HAP-1 (cell line): ENCODE measurements around the gene UBXN10.

ENCODE experiments used
- DNase-seq, 2 experiments: peaks; one replicate each; pipeline ENCODE4 v3.0.0-alpha.2; 2016 to 2020; ENCODE audit warnings: low spot score in 2 of 2
- H3K27me3 ChIP-seq: fragments of 250-450 bp; sonication (Bioruptor Pico); 2 replicates; pipeline ENCODE4 v1.5.1; 2020; ENCODE audit warnings: low read depth, mild to moderate bottlenecking, moderate library complexity
- H3K36me3 ChIP-seq: fragments of 250-450 bp; sonication (Bioruptor Pico); replicated peaks from 2 replicates; pipeline ENCODE4 v1.5.1; 2020; ENCODE audit warnings: mild to moderate bottlenecking
- H3K4me1 ChIP-seq: fragments of 250-450 bp; sonication (Bioruptor Pico); 2 replicates; pipeline ENCODE4 v1.5.1; 2020; ENCODE audit warnings: mild to moderate bottlenecking
- H3K4me3 ChIP-seq: fragments of 250-450 bp; sonication (Bioruptor Pico); 2 replicates; pipeline ENCODE4 v1.5.1; 2020; ENCODE audit warnings: mild to moderate bottlenecking, moderate library complexity
- H3K9me3 ChIP-seq: fragments of 250-450 bp; sonication (Bioruptor Pico); 2 replicates; pipeline ENCODE4 v1.5.1; 2020; ENCODE audit warnings: mild to moderate bottlenecking, moderate library complexity
- in situ Hi-C: fragments of 300-500 bp; cut with MboI; formaldehyde crosslinking; loops from 3 replicates; pipeline ENCODE4 v1.14.3; 2020; ENCODE audit warnings: low sequenced_read_pairs, inconsistent platforms, mixed read lengths

Gene UBXN10, protein sequence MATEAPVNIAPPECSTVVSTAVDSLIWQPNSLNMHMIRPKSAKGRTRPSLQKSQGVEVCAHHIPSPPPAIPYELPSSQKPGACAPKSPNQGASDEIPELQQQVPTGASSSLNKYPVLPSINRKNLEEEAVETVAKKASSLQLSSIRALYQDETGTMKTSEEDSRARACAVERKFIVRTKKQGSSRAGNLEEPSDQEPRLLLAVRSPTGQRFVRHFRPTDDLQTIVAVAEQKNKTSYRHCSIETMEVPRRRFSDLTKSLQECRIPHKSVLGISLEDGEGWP

DNA sequence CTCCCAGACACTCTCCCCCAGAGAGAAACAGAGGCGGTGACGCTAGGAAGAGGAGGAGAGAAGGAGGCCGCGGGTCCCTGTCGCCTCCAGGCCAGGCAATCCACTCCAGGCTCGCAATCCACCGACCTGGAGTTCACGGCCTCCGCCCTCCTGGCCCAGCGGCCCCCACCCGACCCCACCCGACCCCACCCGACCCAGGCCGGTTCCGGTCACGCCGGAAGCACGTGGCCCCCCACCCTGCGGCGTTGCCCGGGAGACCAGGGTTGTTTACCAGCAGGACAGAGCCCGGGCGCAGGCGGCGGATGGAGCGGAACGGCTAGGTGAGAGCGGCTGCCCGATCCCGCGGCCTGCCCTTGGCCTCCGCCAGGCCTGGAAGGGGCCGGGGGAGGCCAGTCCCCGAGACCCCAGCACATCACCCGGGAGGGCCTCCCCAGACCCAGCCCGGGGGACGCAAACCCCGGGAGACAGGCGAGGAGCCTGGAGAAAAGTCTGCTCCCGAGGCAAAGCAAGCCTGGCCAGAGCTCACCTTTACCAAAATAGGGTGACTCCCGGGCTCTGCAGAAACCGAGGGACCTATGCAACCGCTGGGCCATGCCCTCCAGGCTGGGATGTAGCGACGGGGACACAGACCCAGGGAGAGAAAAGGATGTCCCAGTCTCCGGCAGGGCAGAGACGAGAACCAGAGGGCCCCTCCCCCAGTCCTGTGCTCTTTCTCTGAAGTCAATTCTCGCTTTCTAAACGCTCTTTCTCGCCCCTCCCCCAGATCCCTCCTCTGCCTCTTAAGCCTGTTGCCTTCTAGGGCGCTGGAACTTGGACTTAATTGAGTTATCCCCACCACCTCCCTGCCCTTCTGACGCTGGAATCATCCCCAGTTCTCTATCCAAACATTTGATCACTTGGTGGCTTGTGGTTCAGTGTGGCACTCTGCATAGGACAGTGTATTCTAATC is at the start of gene UBXN10, which contains the start of gene PLA2G2C:
UBXN10 (plus strand) TSS at position 263 of the 949 bp plus-strand sequence. CDS start 4,466 bp downstream, outside the sequence.
PLA2G2C (minus strand) TSS at position 685 of the 949 bp plus-strand sequence. CDS start 9,155 bp downstream, outside the sequence.
- Histone ChIP-seq H3K4me3 (no peak within 1 kb of the TSS), H3K36me3 (no peaks in the 10 kb centered on the region), H3K4me1 (no peaks in the 10 kb centered on the region), H3K9me3 (no peaks in the 10 kb centered on the region), H3K27me3 (peaks cover 45% of the 10 kb centered on the region)
- in situ Hi-C loops = no loop called here
- DNase-seq = peak in 1 of 2 experiments; percentile 28

DNA sequence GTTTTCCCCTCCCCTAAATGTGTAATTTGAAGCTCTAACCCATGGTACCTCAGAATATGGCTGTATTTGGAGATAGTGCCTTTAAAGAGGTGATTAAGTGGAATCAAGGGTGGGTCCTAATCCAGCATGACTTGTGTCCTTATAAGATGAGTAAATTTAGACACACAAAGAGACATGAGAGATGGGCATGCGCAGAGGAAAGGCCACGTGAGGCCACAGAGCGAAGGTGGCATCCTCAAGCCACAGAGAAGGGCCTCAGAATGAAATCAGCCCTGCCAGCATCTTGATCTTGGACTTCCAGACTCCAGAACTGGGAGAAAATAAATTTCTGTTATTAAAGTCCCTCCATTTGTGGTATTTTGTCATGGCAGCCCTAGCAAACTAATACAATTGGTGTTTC is 49.6 kb upstream of the UBXN10 start:
- in situ Hi-C loops = no loop called here
- no peak for DNase-seq

DNA sequence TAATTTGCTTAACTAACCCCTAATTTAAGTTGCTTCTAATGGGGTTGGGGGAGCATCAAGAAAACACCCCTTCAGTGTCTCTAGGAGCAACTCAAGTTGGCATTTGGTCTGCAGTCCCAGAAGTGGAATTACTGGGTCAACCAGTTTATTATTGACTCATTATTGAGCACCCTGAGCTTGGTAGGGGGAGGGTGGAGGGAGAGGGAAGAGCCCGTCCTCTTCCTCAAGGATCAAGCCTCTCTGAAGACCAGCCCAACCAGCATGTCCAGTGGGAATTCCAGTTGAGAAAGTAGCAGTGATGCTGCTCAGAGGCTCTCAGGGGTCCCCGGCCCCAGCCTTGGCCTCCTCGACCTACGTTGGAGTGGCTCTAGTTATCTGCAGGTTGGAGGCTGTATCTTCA is 48.8 kb upstream of the UBXN10 start:
- Histone ChIP-seq H3K4me1 (no peaks in the 10 kb centered on the region), H3K36me3 (no peaks in the 10 kb centered on the region), H3K4me3 (no peak overlapping the region), H3K27me3 (no peaks in the 10 kb centered on the region), H3K9me3 (no peaks in the 10 kb centered on the region)
- in situ Hi-C loops = no loop called here
- DNase-seq = no peak

More for the DNA sequence above, 49.6 kb upstream of the UBXN10 start:
- Histone ChIP-seq H3K27me3 (no peaks in the 10 kb centered on the region), H3K9me3 (no peaks in the 10 kb centered on the region), H3K36me3 (no peaks in the 10 kb centered on the region), H3K4me1 (no peaks in the 10 kb centered on the region), H3K4me3 (no peak overlapping the region)

DNA sequence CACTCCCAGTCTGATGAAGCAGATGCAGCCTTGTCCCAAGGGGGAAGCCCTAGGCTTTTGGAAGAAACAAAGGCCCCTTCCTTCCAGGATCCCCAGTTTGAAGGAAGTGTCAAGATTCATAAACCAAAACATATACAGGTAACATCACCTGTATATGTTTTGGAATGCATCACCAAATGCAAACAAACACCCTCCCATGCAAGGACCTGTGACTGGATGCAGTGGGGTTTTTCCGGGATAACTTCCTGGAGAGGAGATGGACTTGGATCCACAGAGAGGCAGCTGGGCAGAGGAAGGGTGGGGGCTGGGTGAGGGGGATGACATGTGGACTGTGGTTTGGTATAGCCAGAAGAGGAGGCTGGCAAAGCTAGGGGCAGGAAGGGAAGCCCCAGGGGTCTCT is 48.3 kb upstream of the UBXN10 start:
- H3K27me3 ChIP-seq = no peaks in the 10 kb centered on the region

DNA sequence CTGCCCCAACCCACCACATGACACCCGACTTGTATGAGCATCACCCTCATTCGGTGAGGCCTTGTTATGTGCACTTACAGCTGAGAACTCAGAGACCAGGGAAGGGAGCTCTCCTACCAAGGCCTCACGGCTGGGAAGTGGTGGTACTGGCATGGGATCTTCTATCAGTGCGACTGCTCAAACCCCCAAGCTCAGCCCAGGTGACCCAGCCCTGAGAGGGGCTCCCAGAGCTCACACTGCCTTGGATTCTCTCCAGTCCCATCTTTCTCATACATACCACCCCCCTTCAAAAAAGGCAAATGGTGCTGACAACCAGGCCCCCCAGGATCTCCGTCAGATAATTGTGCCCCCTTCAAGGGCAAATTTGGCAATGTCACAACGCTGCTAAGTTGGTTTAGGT is 47.5 kb upstream of the UBXN10 start:
- in situ Hi-C loops = no loop called here
- H3K4me3 ChIP-seq = no peak overlapping the region
- H3K9me3 ChIP-seq = no peaks in the 10 kb centered on the region
- no peaks in the 10 kb centered on the region for H3K27me3 ChIP-seq
- no peaks in the 10 kb centered on the region for H3K4me1 ChIP-seq
- H3K36me3 ChIP-seq = no peaks in the 10 kb centered on the region
- DNase-seq = no peak

More for the DNA sequence above, 48.3 kb upstream of the UBXN10 start:
- in situ Hi-C loops = no loop called here
- DNase-seq = no peak
- Histone ChIP-seq H3K4me1 (no peaks in the 10 kb centered on the region), H3K4me3 (no peak overlapping the region), H3K9me3 (no peaks in the 10 kb centered on the region), H3K36me3 (no peaks in the 10 kb centered on the region)

DNA sequence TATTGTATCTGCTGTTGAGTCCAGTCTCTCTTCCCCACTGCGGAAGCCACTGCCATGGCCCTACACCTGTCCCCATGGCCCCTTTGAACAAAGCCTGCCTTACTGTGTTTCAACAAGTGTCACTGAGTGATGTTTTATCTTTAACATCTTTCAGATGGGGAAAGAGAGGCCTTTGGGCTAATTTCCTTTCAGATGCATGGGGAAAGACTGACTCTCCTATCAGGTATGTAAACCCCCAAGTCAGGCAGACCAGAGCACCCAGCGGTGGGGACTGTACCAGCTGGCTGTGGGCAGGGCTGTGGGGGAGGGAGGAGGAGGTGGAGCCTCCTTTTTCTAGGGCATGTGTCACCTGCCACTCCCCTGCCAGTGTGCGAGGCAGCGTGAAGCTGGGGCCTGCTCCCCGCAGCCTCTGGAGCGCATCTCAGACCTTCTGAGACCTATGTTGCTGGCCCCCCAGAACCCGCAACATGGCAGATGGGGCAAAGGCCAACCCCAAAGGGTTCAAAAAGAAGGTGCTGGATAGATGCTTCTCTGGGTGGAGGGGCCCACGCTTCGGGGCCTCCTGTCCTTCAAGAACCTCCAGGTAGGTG is 46.8 kb upstream of the UBXN10 start, which contains the start of gene PLA2G2F:
PLA2G2F (plus strand) TSS at position 363 of the 590 bp plus-strand sequence; CDS start at position 468, 105 bp downstream.
- no peak for DNase-seq
- in situ Hi-C loops = no loop called here
- Histone ChIP-seq H3K4me1 (no peaks in the 10 kb centered on the region), H3K27me3 (no peaks in the 10 kb centered on the region), H3K9me3 (no peaks in the 10 kb centered on the region), H3K36me3 (no peaks in the 10 kb centered on the region), H3K4me3 (no peak within 1 kb of the TSS)

DNA sequence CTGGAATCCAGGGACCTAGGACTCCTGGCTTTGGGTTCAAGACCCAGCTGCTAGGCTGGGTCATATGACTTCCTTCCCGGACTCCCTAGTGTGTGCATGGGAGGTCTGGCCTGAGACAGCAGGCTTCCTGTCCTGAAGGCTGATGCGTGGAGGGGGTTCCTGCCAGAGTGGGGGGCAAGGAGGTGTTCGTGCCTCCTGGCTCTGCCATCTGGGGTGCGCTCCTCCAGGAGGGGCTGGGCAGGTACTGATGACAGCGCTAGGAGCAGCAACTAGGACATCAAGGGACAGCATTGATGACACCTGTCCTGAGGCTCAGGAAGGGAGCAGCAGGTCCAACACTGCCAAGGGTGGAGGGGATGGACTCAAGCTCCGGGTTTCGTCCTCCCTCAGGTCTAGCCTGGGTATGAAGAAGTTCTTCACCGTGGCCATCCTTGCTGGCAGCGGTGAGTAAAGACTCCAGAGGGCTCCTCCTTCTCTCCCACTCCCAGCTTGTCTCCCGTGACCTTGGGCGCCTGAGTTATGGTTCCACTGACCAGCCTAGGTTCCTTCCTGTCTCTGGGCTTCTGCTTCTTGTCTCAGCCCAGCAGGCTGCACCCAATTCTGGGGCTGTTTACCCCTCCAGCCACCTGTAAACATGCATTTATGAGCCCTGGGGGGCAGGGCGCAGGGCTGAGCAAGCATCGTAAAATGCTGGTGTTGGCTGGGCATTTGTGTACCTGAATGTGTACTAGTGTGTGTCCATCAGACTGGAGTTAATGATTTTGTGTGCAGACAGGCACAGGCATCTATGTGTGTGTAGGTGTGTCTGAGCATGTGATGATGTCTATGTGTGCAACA is 45.9 kb upstream of the UBXN10 start:
- Histone ChIP-seq H3K27me3 (no peaks in the 10 kb centered on the region), H3K9me3 (no peaks in the 10 kb centered on the region), H3K4me1 (no peaks in the 10 kb centered on the region), H3K36me3 (no peaks in the 10 kb centered on the region), H3K4me3 (no peak overlapping the region)
- in situ Hi-C loops = no loop called here
- no peak for DNase-seq

DNA sequence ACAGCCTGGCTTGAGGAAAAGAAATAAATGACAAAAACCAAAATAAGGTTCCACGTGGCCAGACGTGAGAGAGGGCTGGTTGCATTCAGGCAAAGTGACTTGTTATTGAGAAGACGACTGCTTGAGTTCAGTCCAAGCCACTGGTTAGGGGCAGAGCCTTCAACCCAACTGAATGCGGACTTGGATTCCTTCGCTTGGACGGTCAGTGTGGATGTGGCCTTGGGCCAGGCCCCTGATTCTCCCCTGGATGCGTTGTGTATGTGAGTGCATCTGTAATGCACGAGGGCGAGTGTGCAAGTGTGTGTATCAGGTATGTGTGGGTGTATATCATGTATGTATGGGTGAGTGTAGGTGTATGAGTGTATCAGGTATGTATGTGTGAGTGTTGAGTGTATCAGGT is 44.9 kb upstream of the UBXN10 start:
- Histone ChIP-seq H3K4me1 (no peaks in the 10 kb centered on the region), H3K4me3 (no peak overlapping the region), H3K9me3 (no peaks in the 10 kb centered on the region), H3K27me3 (no peaks in the 10 kb centered on the region), H3K36me3 (no peaks in the 10 kb centered on the region)
- in situ Hi-C loops = no loop called here
- DNase-seq = no peak

DNA sequence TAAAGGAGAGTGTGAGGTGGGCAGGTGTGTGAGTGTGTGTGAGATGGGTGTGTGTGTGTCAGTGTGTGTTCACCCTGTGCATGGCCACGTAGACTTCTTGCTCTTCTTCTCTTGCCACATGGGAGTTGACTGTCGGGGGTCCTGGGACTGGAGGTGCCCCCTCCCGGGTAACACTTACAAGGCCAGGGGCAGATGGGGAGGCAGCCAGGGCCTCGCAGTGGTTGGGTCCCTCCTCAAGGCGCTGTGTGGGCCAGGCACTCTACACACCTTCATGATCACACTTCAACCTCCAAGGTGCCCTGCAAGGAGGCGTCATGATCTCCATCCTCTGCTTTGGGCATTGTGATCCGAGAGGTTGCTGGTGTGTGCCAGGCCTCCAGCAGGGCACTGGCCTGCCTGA is 44.4 kb upstream of the UBXN10 start:
- H3K4me1 ChIP-seq = no peaks in the 10 kb centered on the region
- in situ Hi-C loops = no loop called here

DNA sequence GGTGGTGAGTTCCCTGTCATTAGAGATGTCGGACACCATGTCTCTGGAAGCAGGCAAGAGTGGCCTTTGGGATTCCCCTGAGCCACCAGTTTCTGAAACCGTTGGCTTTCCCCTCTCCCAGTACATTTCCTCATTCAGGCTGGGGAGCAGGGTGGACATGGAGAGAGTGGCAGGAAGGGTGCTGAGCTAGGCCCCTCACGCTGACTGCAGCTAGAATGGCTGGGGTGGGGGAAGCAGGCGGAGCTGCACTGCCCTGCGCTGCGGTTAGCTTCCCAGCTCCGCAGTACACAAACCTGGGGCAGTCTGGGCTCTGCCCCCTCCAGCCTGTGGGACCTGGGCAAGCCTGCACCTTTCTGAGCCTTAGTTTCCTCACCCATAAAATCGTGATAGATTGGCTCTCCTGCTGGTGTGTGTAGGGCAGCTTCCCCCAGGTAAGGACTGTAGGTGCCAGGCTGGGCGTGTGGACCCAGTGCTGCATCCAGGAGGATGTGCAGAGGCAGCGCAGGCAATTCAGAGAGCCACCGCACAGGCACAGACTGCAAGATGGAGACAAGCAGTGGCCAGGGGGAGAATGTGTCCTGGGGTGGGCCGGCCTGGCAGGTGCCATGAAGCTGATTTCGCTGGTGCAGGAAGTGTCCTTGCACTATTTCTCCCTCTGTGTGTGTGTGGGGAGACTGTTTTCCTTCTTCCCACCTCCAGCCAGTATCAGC is 43.7 kb upstream of the UBXN10 start:
- H3K4me3 ChIP-seq = no peak overlapping the region
- H3K27me3 ChIP-seq = no peaks in the 10 kb centered on the region
- no peak for DNase-seq
- in situ Hi-C loops = no loop called here
- no peaks in the 10 kb centered on the region for H3K9me3 ChIP-seq
- no peaks in the 10 kb centered on the region for H3K36me3 ChIP-seq
- no peaks in the 10 kb centered on the region for H3K4me1 ChIP-seq

More for the DNA sequence above, 44.4 kb upstream of the UBXN10 start:
- H3K4me3 ChIP-seq = no peak overlapping the region
- DNase-seq = no peak
- H3K9me3 ChIP-seq = no peaks in the 10 kb centered on the region
- no peaks in the 10 kb centered on the region for H3K36me3 ChIP-seq
- H3K27me3 ChIP-seq = no peaks in the 10 kb centered on the region

DNA sequence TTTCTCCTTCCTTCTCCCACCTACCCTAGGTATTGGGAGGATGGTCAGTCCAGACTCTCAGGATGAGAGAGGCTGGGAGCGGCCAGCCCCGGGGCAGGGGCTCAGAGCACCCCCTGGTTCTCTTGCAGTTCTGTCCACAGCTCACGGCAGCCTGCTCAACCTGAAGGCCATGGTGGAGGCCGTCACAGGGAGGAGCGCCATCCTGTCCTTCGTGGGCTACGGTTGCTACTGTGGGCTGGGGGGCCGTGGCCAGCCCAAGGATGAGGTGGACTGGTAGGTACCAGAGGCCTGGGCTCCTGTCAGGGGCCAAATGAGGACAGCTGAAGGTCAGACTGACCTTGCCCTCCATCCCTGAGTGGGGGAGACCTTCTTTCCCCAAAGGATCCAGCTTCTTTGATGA is 42.6 kb upstream of the UBXN10 start:
- Histone ChIP-seq H3K4me1 (no peaks in the 10 kb centered on the region), H3K36me3 (no peaks in the 10 kb centered on the region), H3K4me3 (no peak overlapping the region), H3K9me3 (no peaks in the 10 kb centered on the region), H3K27me3 (no peaks in the 10 kb centered on the region)
- no peak for DNase-seq
- in situ Hi-C loops = no loop called here

DNA sequence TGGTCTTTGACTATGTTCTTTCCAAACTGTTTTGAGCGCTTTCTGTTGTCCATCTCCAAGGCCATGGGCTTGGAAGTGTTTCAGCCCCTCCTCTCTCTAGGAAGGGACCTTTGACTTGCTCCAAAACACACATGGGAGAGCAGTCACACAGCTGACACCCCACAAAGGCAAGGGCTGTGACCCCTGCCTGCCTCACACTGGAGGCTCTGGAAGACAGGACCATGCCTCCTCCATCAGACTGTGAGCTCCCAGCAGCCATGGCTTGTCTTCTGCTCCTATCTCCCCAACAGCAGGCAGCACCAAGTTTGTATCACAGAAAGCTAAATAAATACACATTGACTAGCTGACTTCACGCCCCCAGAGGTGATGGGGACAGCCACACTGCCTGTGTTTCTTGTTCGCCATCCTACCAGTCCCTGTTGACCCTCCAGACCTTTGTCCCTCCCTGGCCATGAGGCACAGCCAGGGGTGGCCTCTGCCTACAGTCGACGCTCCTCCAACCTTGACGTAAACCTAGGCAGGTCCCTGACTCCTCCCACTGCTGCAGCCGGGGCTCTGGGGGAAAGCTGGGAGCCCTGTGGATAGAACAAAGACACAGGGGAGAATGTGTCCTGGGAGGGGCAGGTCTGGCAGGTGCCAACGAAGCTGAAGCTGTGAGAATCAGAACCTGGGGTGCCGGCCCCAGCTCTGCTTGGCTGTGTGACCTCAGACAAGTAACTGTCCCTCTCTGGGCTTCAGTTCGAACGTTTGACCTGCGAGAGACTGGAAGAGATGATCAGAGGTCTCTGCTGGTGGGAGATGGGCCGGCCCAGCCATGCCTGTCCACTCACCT is 41.9 kb upstream of the UBXN10 start:
- Histone ChIP-seq H3K27me3 (no peaks in the 10 kb centered on the region), H3K9me3 (no peaks in the 10 kb centered on the region), H3K4me3 (no peak overlapping the region), H3K4me1 (no peaks in the 10 kb centered on the region), H3K36me3 (no peaks in the 10 kb centered on the region)
- in situ Hi-C loops = no loop called here
- DNase-seq = no peak
